ENCODE data around the gene NCAPD2.
A peak's percentile ranks its signal among the peaks of the same experiment; 100 is the strongest.
"Not testable (repeated sequence)": the region's sequence is repeated elsewhere in the genome, so short reads cannot be mapped to it uniquely, and the experiment has no call there.

The NCAPD2 gene

DNA sequence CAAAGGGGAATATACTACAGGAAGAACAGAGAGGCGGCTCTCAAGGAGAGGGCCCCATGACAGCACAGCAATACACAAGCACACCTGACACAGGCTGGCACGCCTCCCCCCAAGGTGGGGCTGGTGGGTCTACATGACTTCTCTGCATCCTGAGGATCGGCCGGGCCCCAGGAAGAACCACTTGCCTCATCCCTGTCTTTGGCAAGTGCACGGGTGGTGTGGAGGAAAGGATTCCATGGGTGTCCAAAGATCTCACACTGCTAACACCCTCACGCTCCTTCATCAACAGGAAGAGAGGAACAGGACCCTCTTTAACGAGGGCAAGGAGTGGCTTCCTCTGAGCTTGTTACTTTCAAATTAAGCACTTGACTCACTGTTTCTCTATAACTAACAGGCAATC, 30.7 kb upstream of the NCAPD2 start:
- DNase-seq (ENCODE audit: low read depth) = no peak

GRCh38 chr12:6463858-6464257, 30.0 kb upstream of the NCAPD2 start:
- DNase-seq (ENCODE audit: low read depth) = no peak

DNA sequence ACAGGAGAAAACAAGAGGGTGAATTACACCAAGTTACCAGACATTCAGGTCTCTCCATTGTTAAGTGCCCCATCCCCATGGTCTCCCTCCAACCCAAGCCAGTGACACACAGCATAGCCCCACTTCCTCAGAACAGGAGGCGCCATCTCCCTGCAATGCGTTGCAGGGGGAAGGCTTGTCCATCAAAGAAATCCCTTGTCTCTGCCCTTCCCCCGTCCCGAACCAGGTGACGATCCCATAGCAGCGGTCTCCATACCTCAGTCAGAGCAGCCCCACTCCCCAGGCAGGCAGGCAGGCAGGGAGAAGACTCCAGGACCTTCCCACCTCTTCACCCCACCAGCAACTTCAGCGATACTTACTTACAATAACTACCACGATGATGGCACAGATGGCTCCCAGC, 29.4 kb upstream of the NCAPD2 start:
- no peak for DNase-seq (ENCODE audit: low read depth)

GRCh38 chr12:6465467-6466183, 28.3 kb upstream of the NCAPD2 start:
- DNase-seq (ENCODE audit: low read depth) = no peak

DNA sequence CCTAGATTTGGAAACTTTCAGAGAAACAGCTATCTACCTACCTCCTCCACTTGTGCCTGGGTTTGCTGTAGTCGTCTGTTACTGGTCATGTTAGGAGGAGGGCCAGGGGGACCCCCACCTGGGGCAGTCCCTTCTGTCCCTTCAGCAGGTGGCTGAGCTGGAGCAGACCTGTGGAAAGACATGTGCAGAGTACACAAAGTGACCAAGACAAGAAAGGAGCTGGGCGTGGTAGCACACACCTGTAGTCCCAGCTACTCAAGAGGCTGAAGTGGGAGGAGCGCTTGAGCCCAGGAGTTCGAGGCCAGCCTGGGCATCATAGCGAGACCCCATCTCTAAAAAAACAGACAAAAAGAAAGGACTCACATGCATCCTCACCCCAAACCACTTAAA, 27.7 kb upstream of the NCAPD2 start:
- DNase-seq (ENCODE audit: low read depth) = no peak

DNA sequence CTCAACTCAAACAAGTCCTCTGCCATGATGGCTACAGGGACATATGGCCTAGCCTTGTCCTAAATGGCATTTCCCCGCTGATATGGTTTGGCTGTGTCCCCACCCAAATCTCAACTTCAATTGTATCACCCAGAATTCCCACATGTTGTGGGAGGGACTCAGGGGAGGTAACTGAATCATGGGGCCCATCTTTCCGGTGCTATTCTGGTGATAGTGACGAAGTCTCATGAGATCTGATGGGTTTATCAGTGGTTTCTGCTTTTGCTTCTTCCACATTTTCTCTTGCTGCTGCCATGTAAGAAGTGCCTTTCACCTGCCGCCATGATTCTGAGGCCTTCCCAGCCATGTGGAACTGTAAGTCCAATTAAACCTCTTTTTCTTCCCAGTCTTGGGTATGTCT, 27.2 kb upstream of the NCAPD2 start:
- not testable (repeated sequence) for DNase-seq (ENCODE audit: low read depth)

DNA sequence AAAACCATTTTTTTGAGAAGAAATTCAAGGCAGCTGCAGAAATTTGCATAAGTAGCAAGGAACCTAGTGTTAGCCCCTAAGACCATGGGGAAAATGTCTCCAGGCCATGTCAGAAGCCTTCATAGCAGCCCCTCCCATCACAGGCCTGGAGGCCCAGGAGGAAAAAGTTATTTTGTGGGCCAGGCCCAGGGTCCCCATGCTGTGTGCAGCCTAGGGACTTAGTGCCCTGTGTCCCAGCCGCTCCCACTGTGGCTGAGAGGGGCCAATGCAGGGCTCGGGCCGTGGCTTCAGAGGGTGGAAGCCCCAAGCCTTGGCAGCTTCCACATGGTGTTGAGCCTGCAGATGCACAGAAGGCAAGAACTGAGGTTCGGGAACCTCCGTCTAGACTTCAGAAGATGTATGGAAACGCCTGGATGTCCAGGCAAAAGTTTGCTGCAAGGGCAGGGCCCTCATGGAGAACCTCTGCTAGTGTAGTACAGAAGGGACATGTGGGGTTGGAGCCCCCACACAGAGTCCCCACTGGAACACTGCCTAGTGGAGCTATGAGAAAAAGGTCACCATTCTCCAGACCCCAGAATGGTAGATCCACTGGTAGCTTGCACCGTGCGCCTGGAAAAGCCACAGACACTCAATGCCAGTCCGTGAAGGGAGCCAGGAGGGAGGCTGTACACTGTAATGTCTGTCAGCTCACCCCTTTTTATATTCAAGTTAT, 26.2 kb upstream of the NCAPD2 start:
- not testable (repeated sequence) for DNase-seq (ENCODE audit: low read depth)

- DNase-seq (ENCODE audit: low read depth) = no peak
Measured at GRCh38 chr12:6468283-6468575, 25.7 kb upstream of the NCAPD2 start.

DNA sequence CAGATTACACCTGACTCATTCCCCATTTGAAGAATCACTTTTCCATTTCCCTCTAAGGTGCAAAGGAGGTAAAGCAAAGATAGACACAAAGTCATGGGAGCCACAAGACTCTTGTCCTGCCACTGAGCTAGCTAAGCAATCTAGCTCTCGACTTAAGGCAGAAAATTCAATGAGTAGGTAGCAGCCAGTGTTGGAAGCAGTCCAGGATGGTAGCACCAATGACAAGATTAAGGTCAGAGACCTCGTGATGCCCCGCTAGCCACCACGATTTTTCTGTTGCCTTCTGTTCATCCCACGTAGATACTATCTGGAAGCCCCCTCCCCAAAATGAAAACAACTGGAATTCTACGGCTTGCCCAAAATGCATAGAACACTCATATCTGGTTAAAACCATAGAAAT, 24.8 kb upstream of the NCAPD2 start:
- DNase-seq (ENCODE audit: low read depth) = no peak

DNA sequence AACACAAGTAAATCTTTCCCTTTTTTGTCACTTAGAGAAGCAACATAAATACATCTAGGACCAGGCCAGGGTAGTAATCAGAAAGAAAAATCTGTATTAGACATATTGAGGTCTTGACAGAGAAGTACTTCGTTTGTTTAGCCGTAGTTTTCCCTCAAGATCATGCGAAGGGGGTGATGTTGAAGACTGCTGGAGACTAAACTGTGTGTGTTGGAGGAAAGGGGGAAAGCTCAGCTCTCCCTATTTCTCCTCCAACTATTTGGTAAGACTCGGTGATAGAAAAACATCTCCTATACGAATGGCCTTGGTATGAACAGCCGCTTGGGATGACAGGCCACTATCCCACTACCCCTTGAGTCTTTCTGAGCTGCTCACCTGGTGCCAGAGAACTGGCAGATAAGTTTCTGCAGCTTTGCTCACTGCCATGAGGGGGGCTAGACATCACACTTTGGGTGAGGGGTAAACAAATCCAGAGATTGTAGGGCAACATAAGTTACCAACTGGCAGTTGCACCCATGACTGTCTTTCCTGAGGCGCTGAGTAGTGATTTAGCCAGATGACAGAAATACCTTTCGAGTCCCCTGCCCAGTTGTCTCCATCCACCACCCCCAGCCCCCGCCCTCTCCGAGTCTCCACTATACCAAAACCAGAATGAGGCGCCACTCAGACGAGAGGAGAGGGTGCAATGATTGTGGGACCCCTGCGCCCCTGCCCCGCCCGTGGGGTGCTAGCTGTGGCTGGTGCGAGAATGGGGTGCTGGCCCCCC, 24.1 kb upstream of the NCAPD2 start:
- no peak for DNase-seq (ENCODE audit: low read depth)

DNA sequence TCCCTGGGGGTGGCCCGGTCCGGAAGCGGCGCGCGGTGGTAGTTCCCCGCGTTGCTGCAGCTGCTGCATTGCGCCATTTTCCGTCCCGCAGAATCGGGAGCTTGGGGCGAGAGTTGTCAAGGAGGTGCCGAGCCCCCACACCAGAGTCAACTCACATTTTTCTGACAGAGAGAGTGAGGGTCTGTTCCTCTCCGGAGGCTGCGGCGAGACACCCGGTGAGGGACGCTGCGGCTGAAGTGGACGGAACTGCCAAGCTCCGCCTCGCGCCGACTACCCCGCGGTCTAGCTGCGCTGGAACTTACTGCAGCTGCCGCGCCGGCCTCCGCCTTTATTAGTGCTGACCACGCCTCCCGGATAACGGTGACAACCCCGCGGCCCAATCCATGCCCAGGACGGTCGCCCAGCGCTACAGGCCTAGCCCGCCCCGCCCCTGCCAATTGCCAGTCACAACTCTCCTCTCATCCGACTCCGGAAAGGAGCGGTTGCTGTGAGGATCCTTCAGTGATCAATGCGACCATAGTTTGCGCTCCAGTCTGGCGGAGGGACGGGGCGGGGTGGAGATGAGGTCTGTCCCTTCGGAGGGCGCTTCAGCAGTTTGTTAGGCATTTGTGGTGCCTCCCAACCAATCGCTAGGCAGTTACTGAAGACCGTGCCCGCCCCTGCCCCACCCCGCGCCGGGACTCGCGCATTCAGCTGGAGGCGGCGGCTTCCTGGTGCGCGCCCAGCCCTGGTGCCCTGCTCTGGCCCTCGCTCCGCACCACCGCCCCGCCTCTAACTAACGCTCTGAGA, 23.3 kb upstream of the NCAPD2 start, which contains the start of gene VAMP1:
VAMP1 (minus strand) TSS at position 303 of the 789 bp plus-strand sequence; CDS start at position 157, 146 bp downstream.
- DNase-seq (ENCODE audit: low read depth) = peak; percentile 96

GRCh38 chr12:6471989-6472360, 21.9 kb upstream of the NCAPD2 start:
- no peak for DNase-seq (ENCODE audit: low read depth)

DNA sequence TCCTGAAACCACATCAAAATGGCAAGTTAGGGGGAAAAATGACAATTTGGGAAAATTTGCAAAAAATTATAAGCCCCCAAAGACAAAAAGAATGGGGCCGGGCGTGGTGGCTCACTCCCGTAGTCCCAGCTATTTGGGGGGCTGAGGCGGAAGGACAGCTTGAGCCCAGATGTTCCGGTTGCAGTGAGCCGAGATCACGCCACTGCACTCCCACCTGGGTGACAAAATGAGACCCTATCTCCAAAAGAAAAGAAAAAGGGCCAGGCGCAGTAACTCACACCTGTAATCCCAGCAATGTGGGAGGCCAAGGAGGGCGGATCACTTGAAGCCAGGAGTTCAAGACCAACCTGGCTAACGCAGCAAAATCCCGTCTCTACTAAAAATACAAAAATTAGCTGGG, 21.4 kb upstream of the NCAPD2 start:
- no peak for DNase-seq (ENCODE audit: low read depth)

DNA sequence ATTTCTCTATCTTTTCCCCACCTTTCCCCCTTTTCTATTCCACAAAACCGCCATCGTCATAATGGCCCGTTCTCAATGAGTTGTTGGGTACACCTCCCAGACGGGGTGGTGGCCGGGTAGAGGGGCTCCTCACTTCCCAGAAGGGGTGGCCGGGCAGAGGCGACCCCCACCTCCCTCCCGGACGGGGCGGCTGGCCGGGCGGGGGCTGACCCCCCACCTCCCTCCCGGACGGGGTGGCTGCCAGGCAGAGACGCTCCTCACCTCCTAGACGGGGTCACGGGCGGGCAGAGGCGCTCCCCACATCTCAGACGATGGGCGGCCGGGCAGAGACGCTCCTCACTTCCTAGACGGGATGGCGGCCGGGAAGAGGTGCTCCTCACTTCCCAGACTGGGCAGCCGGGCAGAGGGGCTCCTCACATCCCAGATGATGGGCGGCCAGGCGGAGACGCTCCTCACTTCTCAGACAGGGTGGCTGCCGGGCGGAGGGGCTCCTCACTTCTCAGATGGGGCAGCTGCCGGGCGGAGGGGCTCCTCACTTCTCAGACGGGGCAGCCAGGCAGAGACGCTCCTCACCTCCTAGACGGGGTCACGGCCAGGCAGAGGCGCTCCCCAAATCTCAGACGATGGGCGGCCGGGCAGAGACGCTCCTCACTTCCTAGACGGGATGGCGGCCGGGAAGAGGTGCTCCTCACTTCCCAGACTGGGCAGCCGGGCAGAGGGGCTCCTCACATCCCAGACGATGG, 18.5 kb upstream of the NCAPD2 start:
- DNase-seq (ENCODE audit: low read depth) = not testable (repeated sequence)

DNA sequence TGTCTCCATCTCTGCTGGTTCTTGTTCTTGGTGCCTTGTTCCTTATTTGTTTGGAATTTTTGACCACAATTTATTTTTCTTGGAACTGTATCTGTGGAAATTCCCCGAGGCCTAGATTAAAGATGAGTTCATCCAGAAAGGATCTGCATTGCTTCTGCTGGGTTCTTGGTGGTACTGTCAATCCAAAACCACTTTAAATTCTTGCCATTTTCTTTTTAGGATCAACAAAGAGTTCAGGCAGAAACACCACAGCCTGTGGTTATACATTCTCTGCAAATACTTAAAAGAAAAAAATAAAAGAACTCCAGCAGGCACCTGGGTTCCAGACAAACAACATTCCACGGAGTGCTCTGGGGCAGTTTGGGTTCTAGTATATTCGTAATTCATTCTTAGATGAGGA, 17.4 kb upstream of the NCAPD2 start:
- DNase-seq (ENCODE audit: low read depth) = no peak

DNA sequence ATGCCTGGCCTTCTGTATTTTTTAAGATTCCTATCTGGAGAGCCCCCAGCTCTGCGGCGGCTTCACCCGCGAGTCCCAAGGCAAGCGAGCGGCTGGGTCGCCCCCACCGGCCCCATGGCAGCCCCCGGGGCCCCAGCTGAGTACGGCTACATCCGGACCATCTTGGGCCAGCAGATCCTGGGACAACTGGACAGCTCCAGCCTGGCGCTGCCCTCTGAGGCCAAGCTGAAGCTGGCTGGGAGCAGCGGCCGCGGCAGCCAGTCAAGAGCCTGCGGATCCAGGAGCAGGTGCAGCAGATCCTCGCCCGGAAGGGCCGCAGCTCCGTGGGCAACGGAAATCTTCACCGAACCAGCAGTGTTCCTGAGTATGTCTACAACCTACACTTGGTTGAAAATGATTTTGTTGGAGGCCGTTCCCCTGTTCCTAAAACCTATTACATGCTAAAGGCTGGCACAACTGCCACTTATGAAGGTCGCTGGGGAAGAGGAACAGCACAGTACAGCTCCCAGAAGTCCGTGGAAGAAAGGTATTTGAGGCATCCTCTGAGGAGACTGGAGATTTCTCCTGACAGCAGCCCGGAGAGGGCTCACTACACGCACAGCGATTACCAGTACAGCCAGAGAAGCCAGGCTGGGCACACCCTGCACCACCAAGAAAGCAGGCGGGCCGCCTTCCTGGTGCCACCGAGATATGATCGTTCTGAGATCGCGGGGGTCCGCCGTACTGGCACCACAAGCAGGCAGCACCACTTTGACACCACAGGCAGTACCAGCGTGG, 16.1 kb upstream of the NCAPD2 start:
- DNase-seq (ENCODE audit: low read depth) = not testable (repeated sequence)

GRCh38 chr12:6478416-6478815, 15.5 kb upstream of the NCAPD2 start:
- no peak for DNase-seq (ENCODE audit: low read depth)

DNA sequence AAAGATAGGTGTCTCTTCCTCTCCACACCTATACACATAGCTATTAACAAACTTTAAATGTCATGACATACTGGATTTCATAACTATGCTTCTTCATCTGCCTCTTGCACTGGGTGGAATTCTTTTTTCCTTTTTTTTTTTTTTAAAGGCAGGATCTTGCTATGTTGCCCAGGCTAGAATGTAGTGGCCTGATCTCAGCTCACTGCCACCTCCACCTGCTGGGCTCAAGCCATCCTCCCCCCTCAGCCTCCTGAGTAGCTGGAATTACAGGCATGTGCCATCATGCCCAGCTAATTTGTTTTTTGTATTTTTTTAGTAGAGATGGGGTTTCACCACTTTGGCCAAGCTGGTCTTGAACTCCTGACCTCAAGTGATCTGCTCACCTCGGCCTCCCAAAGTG, 5.7 kb upstream of the NCAPD2 start:
- no peak for DNase-seq (ENCODE audit: low read depth)

GRCh38 chr12:6489449-6489848, 4.5 kb upstream of the NCAPD2 start:
- DNase-seq (ENCODE audit: low read depth) = no peak

- not testable (repeated sequence) for DNase-seq (ENCODE audit: low read depth)
Measured at GRCh38 chr12:6490673-6491072, 3.2 kb upstream of the NCAPD2 start.
